IMR-90 (cell line): Measurements from ENCODE around the gene FBXW2. TPM values are rescaled to one million over a fixed set of nuclear protein-coding genes. Genes with fewer than 3 reads are reported as not detected.

Experiments used
- ATAC-seq: fragments of 200-7000 bp; cut with Tn5 transposase; 2 replicates; pipeline ENCODE4 v1.9.1; 2020; ENCODE audit warnings: low read depth, mild to moderate bottlenecking, moderate library complexity
- BruUV-seq: library from RNA; stranded (reverse); fragments of 400-500 nt; replicated peaks from 2 replicates; lab custom pipeline; 2021; lab: Mats Ljungman, UMichigan
- CTCF ChIA-PET: fragments of 300-600 bp; formaldehyde crosslinking; extraction: SDS; loops from one replicate; lab custom pipeline; 2021; ENCODE audit warnings: antibody characterized with exemption; lab: Yijun Ruan, JAX
- POLR2A ChIA-PET: fragments of 300-600 bp; sonication (Branson Sonifier 250); formaldehyde crosslinking; loops from one replicate; lab custom pipeline; 2022; ENCODE audit warnings: antibody characterized with exemption; ENCODE audit not compliant: unreplicated experiment; lab: Charles Lee
- DNase-seq: peaks from one replicate; pipeline ENCODE4 v3.0.0; 2013
- H2AFZ ChIP-seq: replicated peaks from 2 replicates; pipeline ENCODE3; 2013; ENCODE audit warnings: low read length, mild to moderate bottlenecking; ENCODE audit not compliant: poor library complexity
- H2AK5ac ChIP-seq: 2 replicates; pipeline ENCODE4 v1.6.1; 2013; ENCODE audit warnings: low read depth, low read length, inconsistent platforms
- H2AK9ac ChIP-seq: replicated peaks from 2 replicates; pipeline ENCODE3; 2013; ENCODE audit warnings: mild to moderate bottlenecking, low read depth, low read length, moderate library complexity; ENCODE audit not compliant: poor library complexity
- H2BK120ac ChIP-seq: 2 replicates; pipeline ENCODE4 v1.6.1; 2013; ENCODE audit warnings: low read depth, low read length, inconsistent platforms
- H2BK15ac ChIP-seq: 3 replicates; pipeline ENCODE4 v1.6.1; 2013; ENCODE audit warnings: low read depth, low read length, inconsistent platforms
- H2BK20ac ChIP-seq: 2 replicates; pipeline ENCODE4 v1.6.1; 2013; ENCODE audit warnings: low read depth, mild to moderate bottlenecking, inconsistent platforms, low read length, moderate library complexity
- H2BK5ac ChIP-seq: 2 replicates; pipeline ENCODE4 v1.6.1; 2013; ENCODE audit warnings: mild to moderate bottlenecking, low read depth, low read length, inconsistent platforms; ENCODE audit not compliant: poor library complexity, severe bottlenecking
- H3K14ac ChIP-seq: replicated peaks from 2 replicates; pipeline ENCODE4 v1.6.1; 2013; ENCODE audit warnings: low read depth, low read length, inconsistent platforms
- H3K18ac ChIP-seq: 2 replicates; pipeline ENCODE4 v1.6.1; 2013; ENCODE audit warnings: low read depth, low read length, control low read depth
- H3K23ac ChIP-seq: 2 replicates; pipeline ENCODE4 v1.6.1; 2013; ENCODE audit warnings: low read depth, low read length, inconsistent platforms
- H3K27ac ChIP-seq: 2 replicates; pipeline ENCODE4 v1.5.1; 2013; ENCODE audit warnings: mild to moderate bottlenecking, control low read depth, low read length; ENCODE audit not compliant: insufficient read depth
- H3K27me3 ChIP-seq: 2 replicates; pipeline ENCODE4 v1.6.1; 2013; ENCODE audit warnings: low read length; ENCODE audit not compliant: control insufficient read depth, insufficient read depth
- H3K36me3 ChIP-seq: 2 replicates; pipeline ENCODE4 v1.6.1; 2013; ENCODE audit warnings: low read length, mixed read lengths; ENCODE audit not compliant: control insufficient read depth, insufficient read depth
- H3K4ac ChIP-seq: 2 replicates; pipeline ENCODE4 v1.6.1; 2013; ENCODE audit warnings: low read depth, low read length, inconsistent platforms
- H3K4me1 ChIP-seq: 2 replicates; pipeline ENCODE4 v1.6.1; 2013; ENCODE audit warnings: low read length, mixed read lengths; ENCODE audit not compliant: control insufficient read depth, insufficient read depth
- H3K4me2 ChIP-seq: 2 replicates; pipeline ENCODE4 v1.6.1; 2013; ENCODE audit warnings: low read depth, mild to moderate bottlenecking, control low read depth, low read length, moderate library complexity
- H3K4me3 ChIP-seq: 2 replicates; pipeline ENCODE4 v1.5.1; 2013; ENCODE audit warnings: low read depth, mild to moderate bottlenecking, control low read depth, low read length, moderate library complexity; ENCODE audit not compliant: insufficient read depth
- H3K56ac ChIP-seq: 2 replicates; pipeline ENCODE4 v1.6.1; 2013; ENCODE audit warnings: low read length, inconsistent platforms; ENCODE audit not compliant: insufficient read depth; ENCODE audit errors: extremely low read depth
- H3K79me1 ChIP-seq, 2 experiments: 2 replicates each; pipeline ENCODE4 v1.6.1; 2013; ENCODE audit warnings: low read length in 2 of 2, inconsistent platforms in 1 of 2, low read depth in 1 of 2
- H3K9ac ChIP-seq: 2 replicates; pipeline ENCODE4 v1.6.1; 2013; ENCODE audit warnings: low read depth, low read length, control low read depth
- H3K9me1 ChIP-seq: 2 replicates; pipeline ENCODE4 v1.6.1; 2013; ENCODE audit warnings: low read length, inconsistent platforms; ENCODE audit not compliant: insufficient read depth
- H3K9me3 ChIP-seq: 2 replicates; pipeline ENCODE4 v1.6.1; 2013; ENCODE audit warnings: low read length; ENCODE audit not compliant: control insufficient read depth, insufficient read depth
- H4K20me1 ChIP-seq: 2 replicates; pipeline ENCODE4 v1.6.1; 2013; ENCODE audit warnings: low read length, inconsistent platforms; ENCODE audit not compliant: insufficient read depth
- H4K5ac ChIP-seq: 2 replicates; pipeline ENCODE4 v1.6.1; 2013; ENCODE audit warnings: mild to moderate bottlenecking, low read depth, low read length, control low read depth
- H4K8ac ChIP-seq, 2 experiments: 2 replicates each; pipeline ENCODE4 v1.6.1; 2013; ENCODE audit warnings: low read depth in 2 of 2, low read length in 2 of 2, control low read depth in 1 of 2, inconsistent platforms in 1 of 2
- H4K91ac ChIP-seq: 2 replicates; pipeline ENCODE4 v1.6.1; 2013; ENCODE audit warnings: low read depth, low read length, inconsistent platforms; ENCODE audit not compliant: insufficient read depth
- CHD1 ChIP-seq: IDR thresholded peaks from 2 replicates; pipeline ENCODE4 v1.6.1; 2012; ENCODE audit warnings: low read depth, low read length, improper control_type of control experiment
- MAFK ChIP-seq: IDR thresholded peaks from 2 replicates; pipeline ENCODE4 v1.6.1; 2012; ENCODE audit warnings: low read depth, low read length, improper control_type of control experiment
- SMC3 ChIP-seq: fragments of 150-350 bp; IDR thresholded peaks from 2 replicates; pipeline ENCODE4 v1.6.1; 2016; ENCODE audit warnings: low read depth, mild to moderate bottlenecking, antibody characterized with exemption, low read length, moderate library complexity
- WGBS, 2 experiments: methylation state at CpG; one replicate each; pipeline versions ENCODE4 v1.1.5 to v1.1.7; 2013; ENCODE audit warnings: missing lambda C conversion rate in 2 of 2; ENCODE audit not compliant: insufficient read length in 1 of 2; ENCODE audit errors: extremely low coverage in 2 of 2; 5-methylcytosine and 5-hydroxymethylcytosine counted together
- dilution Hi-C: fragments of 300-500 bp; cut with HindIII; formaldehyde crosslinking; loops from one replicate; pipeline ENCODE4 v1.14.3; 2018; ENCODE audit warnings: low sequenced_read_pairs; ENCODE audit not compliant: unreplicated experiment
- in situ Hi-C: fragments of 300-500 bp; cut with MboI; formaldehyde crosslinking; loops from 3 replicates; pipeline ENCODE4 v1.14.3; 2019; ENCODE audit warnings: low sequenced_read_pairs, inconsistent platforms, mixed read lengths
- intact Hi-C: fragments of 100-400 bp; cut with micrococcal nuclease; formaldehyde crosslinking; loops from 2 replicates; pipeline ENCODE4 v1.10.0; 2022
- polyA plus RNA-seq, 3 experiments: library from polyadenylated mRNA; depleted of rRNA; stranded (reverse); fragments of >200 nt; gene quantifications; 2 replicates each; pipeline ENCODE4 v1.2.3, GENCODE V29; 2012; ENCODE audit warnings: low replicate concordance in 1 of 3
- total RNA-seq: library from RNA; depleted of rRNA; stranded (reverse); fragments of >200 nt; gene quantifications from 2 replicates; pipeline ENCODE4 v1.2.3, GENCODE V29; 2012
- TF ChIP-seq, protein P1 (sequence below): fragments of 150-350 bp; IDR thresholded peaks from 2 replicates; pipeline ENCODE4 v1.6.1; 2016; ENCODE audit warnings: low read depth, mild to moderate bottlenecking, low read length, moderate library complexity, borderline replicate concordance

FBXW2 gene
- total and polyA plus RNA-seq, 2 of the 4 experiments (the other 2 are of a cell fraction): 27.1 to 43.5 TPM

DNA sequence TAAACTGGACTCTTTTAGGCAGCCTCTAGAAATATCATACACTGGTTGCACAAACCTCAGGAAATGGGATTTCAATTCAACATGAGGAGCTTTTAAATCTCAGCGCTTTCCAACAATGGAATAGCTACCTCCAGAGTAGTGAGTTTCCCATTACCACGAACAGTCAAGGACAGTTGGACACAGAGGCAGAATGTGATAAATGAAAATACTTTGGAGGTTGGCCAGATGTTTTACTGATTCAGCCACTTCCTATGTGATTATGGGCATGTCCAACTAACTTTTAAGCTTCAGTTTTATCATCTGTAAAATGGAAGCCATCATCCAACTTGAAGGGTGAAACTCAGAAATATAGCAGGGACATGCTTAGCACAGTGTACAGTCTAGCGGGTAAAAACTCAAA is 2.1 kb downstream of the FBXW2 start:
- H3K23ac ChIP-seq: peak overlapping the region; percentile 3; the same call in 1 of the 2 replicates
- H3K18ac ChIP-seq: no peak overlapping the region
- H3K9me3 ChIP-seq: no peaks in the 10 kb centered on the region
- TF ChIP-seq MAFK: no peak
- TF ChIP-seq, protein P1, sequence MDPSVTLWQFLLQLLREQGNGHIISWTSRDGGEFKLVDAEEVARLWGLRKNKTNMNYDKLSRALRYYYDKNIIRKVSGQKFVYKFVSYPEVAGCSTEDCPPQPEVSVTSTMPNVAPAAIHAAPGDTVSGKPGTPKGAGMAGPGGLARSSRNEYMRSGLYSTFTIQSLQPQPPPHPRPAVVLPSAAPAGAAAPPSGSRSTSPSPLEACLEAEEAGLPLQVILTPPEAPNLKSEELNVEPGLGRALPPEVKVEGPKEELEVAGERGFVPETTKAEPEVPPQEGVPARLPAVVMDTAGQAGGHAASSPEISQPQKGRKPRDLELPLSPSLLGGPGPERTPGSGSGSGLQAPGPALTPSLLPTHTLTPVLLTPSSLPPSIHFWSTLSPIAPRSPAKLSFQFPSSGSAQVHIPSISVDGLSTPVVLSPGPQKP: no peak
- TF ChIP-seq SMC3: no peak
- TF ChIP-seq CHD1: no peak
- H2BK5ac ChIP-seq: no peak overlapping the region
- CTCF ChIA-PET: no interaction called here
- H3K27me3 ChIP-seq: no peaks in the 10 kb centered on the region
- H2AFZ ChIP-seq: no peak overlapping the region
- ATAC-seq: no peak
- H2BK20ac ChIP-seq: no peak overlapping the region
- H2BK15ac ChIP-seq: no peak overlapping the region
- POLR2A ChIA-PET: no interaction called here
- in situ Hi-C loops (no loop called here), dilution Hi-C loops (no loop called here), intact Hi-C loops (no loop called here)
- no peak overlapping the region for H2AK5ac ChIP-seq
- no peak overlapping the region for H3K4me2 ChIP-seq
- H3K4me3 ChIP-seq: no peak overlapping the region
- H3K79me1 ChIP-seq: peaks cover 23 to 56% of the 10 kb centered on the region in 2 experiments
- DNase-seq: no peak
- BruUV-seq: no TSS peak
- 0 out of 2 replicates have a peak, but pooled peaks cover 1% of the 10 kb centered on the region for H4K20me1 ChIP-seq
- H3K4ac ChIP-seq: no peak overlapping the region
- no peak overlapping the region for H4K8ac ChIP-seq
- no peak overlapping the region for H4K5ac ChIP-seq
- H3K36me3 ChIP-seq: peaks cover 12% of the 10 kb centered on the region
- H4K91ac ChIP-seq: no peak overlapping the region
- H3K27ac ChIP-seq: no peak overlapping the region
- no peak overlapping the region for H2BK120ac ChIP-seq
- H3K14ac ChIP-seq: no peak overlapping the region
- H2AK9ac ChIP-seq: no peak overlapping the region
- H3K4me1 ChIP-seq: peaks cover 6% of the 10 kb centered on the region; the same call in 1 of the 2 replicates
- H3K9me1 ChIP-seq: peaks cover 6% of the 10 kb centered on the region
- H3K56ac ChIP-seq: no peak overlapping the region
- no peak overlapping the region for H3K9ac ChIP-seq
- no CpG with 5 or more reads among the region's 3 CpGs for WGBS, 2 experiments
